Ovary (tissue), 3 donors: ENCODE measurements around the gene SOHLH1.

Source experiments
- CTCF ChIP-seq, 3 donors: fragments of 450-650 bp in 2 of 3; fragments of 200-600 bp in 1 of 3; IDR thresholded peaks; one replicate each; pipeline versions ENCODE4 v1.5.1 to v1.8.0; 2016 to 2022; ENCODE audit warnings: antibody characterized with exemption in 3 of 3, mild to moderate bottlenecking in 1 of 3
- POLR2A ChIP-seq: fragments of 450-650 bp; IDR thresholded peaks from one replicate; pipeline ENCODE4 v1.6.1; 2017; ENCODE audit warnings: antibody characterized with exemption, mild to moderate bottlenecking, moderate library complexity
- donor health status: DM: no; HTN: no; CAD: no.

DNA sequence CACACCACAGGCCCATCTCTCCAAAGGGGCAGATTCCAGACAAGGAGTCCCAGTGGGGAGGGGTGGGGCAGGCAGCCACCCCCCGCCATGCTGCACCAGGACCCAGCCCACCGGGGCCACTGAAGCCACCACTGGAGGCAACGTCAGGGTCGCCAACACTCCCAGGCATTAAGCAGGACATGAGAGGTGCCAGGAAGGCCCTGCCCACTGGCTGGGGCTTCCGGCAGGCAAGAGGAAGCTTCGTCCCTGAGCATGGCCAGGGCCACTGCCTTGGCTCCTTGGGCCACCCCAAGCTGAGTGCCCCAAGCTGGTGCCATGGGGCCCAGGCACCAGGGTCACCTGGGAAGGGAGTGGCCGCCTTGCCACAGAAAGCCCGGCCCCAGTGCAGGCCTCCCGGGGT, 20.2 kb upstream of the SOHLH1 start:
- TF ChIP-seq CTCF (IDR thresholded peaks at IDR 0.05) (no peak), POLR2A (no peak)
